ENCODE data around the gene STAT1.
A peak's percentile ranks its signal among the peaks of the same experiment; 100 is the strongest.

STAT1 gene

GRCh38 chr2:191032588-191033429, 18.8 kb upstream of the STAT1 start:
- peaks cover 0 to 6% of the 10 kb centered on the region in 2 donors for H3K4me1 ChIP-seq (ENCODE audit: control insufficient read depth in 2 of 2, insufficient read depth in 2 of 2, low read length in 2 of 2)
- H3K27ac ChIP-seq (ENCODE audit: low read depth in 2 of 2, low read length in 2 of 2) = no peak overlapping the region
- H3K4me3 ChIP-seq (ENCODE audit: low read length in 2 of 2) = no peak overlapping the region
- H3K27me3 ChIP-seq (ENCODE audit: control insufficient read depth in 2 of 2, insufficient read depth in 2 of 2, low read length in 2 of 2) = no peaks in the 10 kb centered on the region
- no peaks in the 10 kb centered on the region for H3K9me3 ChIP-seq (ENCODE audit: control insufficient read depth in 2 of 2, low read length in 2 of 2)
- H3K36me3 ChIP-seq (ENCODE audit: control insufficient read depth in 2 of 2, insufficient read depth in 2 of 2, low read length in 2 of 2) = no peaks in the 10 kb centered on the region
- H3K9ac ChIP-seq (ENCODE audit: low read depth in 1 of 2, low read length in 2 of 2) = no peak overlapping the region

DNA sequence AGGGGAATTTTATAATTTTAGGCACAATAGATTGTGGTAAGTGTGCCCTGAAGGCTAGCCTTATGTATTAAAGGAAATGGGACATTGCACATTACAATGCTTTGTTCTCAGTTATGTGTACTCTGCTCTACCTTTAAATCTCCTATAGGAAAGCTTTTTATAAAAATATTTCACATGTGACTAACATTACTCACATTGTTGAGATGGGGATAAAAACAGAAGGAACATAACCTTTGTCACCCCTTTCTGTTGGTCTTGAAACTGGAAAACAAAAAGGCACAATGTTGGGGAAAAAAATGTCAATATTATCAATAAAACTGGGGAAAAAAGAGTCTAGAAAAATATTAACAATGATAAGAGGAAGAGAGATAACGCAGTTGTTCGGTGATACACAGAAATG, 17.3 kb upstream of the STAT1 start:
- no peak overlapping the region for H3K9ac ChIP-seq (ENCODE audit: low read depth in 1 of 2, low read length in 2 of 2)
- H3K4me1 ChIP-seq (ENCODE audit: control insufficient read depth in 2 of 2, insufficient read depth in 2 of 2, low read length in 2 of 2) = peaks cover 2 to 6% of the 10 kb centered on the region in 2 donors
- H3K27ac ChIP-seq (ENCODE audit: low read depth in 2 of 2, low read length in 2 of 2) = no peak overlapping the region

GRCh38 chr2:191030521-191031154, 16.7 kb upstream of the STAT1 start:
- H3K27me3 ChIP-seq (ENCODE audit: control insufficient read depth in 2 of 2, insufficient read depth in 2 of 2, low read length in 2 of 2) = no peaks in the 10 kb centered on the region
- H3K27ac ChIP-seq (ENCODE audit: low read depth in 2 of 2, low read length in 2 of 2) = no peak overlapping the region
- peaks cover 4 to 6% of the 10 kb centered on the region in 2 donors for H3K4me1 ChIP-seq (ENCODE audit: control insufficient read depth in 2 of 2, insufficient read depth in 2 of 2, low read length in 2 of 2)
- H3K4me3 ChIP-seq (ENCODE audit: low read length in 2 of 2) = no peak overlapping the region
- no peaks in the 10 kb centered on the region for H3K9me3 ChIP-seq (ENCODE audit: control insufficient read depth in 2 of 2, low read length in 2 of 2)
- no peak overlapping the region for H3K9ac ChIP-seq (ENCODE audit: low read depth in 1 of 2, low read length in 2 of 2)
- no peaks in the 10 kb centered on the region for H3K36me3 ChIP-seq (ENCODE audit: control insufficient read depth in 2 of 2, insufficient read depth in 2 of 2, low read length in 2 of 2)

More for the DNA sequence above, 17.3 kb upstream of the STAT1 start:
- H3K36me3 ChIP-seq (ENCODE audit: control insufficient read depth in 2 of 2, insufficient read depth in 2 of 2, low read length in 2 of 2) = no peaks in the 10 kb centered on the region
- H3K9me3 ChIP-seq (ENCODE audit: control insufficient read depth in 2 of 2, low read length in 2 of 2) = no peaks in the 10 kb centered on the region
- H3K4me3 ChIP-seq (ENCODE audit: low read length in 2 of 2) = no peak overlapping the region
- no peaks in the 10 kb centered on the region for H3K27me3 ChIP-seq (ENCODE audit: control insufficient read depth in 2 of 2, insufficient read depth in 2 of 2, low read length in 2 of 2)

DNA sequence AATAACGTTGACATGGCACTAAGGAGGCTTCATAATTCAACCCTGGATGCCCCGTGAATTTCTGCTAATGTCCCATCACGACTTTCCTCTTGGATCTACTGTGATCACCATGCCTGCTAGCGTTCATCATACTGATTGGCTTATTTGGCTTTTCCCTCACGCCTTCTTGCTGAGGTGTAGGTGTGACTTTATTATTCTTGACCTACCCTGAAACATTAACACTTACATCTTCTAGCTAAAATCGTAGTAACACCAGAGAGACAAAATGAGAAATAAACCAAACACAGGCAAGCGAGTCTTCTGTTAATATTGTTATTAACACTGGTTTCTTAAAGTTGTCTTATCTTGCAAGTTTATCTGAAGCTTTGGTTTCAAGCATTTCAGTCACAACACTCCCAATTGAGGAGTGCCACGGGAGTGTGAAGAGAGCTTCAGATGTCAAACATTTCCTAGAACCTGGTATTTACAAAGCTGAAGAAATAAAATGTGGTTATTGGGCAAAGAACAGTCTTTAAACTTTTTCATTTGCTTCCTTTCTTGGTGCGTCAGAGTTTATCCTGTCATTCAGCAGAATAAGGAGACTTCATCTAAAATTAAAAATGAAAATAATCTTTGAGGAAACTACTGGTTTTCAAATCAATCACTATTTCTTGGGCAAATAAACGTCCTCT, 15.4 kb upstream of the STAT1 start:
- H3K36me3 ChIP-seq (ENCODE audit: control insufficient read depth in 2 of 2, insufficient read depth in 2 of 2, low read length in 2 of 2) = no peaks in the 10 kb centered on the region
- no peak overlapping the region for H3K27ac ChIP-seq (ENCODE audit: low read depth in 2 of 2, low read length in 2 of 2)
- no peak overlapping the region for H3K4me3 ChIP-seq (ENCODE audit: low read length in 2 of 2)
- H3K9ac ChIP-seq (ENCODE audit: low read depth in 1 of 2, low read length in 2 of 2) = no peak overlapping the region
- no peaks in the 10 kb centered on the region for H3K9me3 ChIP-seq (ENCODE audit: control insufficient read depth in 2 of 2, low read length in 2 of 2)
- H3K27me3 ChIP-seq (ENCODE audit: control insufficient read depth in 2 of 2, insufficient read depth in 2 of 2, low read length in 2 of 2) = no peaks in the 10 kb centered on the region
- peaks cover 4 to 6% of the 10 kb centered on the region in 2 donors for H3K4me1 ChIP-seq (ENCODE audit: control insufficient read depth in 2 of 2, insufficient read depth in 2 of 2, low read length in 2 of 2)

DNA sequence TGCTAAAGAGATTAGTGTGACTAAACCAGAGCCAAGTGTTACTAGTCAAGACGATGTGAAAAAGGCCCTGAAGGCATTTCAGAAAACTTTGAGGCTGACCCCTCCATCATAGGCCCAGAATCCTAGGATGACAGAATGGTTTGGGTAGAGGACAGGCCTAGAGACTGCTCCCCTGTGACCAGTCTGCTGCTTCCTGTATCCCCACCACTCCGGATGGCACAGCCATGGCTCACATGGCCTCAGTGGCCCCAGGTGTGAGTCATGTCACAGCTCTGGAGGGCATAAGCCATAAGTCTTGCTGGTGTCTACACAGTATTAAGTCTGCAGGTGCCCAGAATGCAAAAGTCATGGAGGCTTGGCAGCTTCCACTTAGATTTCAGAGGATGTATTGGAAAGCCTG, 12.4 kb upstream of the STAT1 start:
- Histone ChIP-seq H3K4me3 (ENCODE audit: low read length in 2 of 2) (no peak overlapping the region), H3K9me3 (ENCODE audit: control insufficient read depth in 2 of 2, low read length in 2 of 2) (no peaks in the 10 kb centered on the region), H3K9ac (ENCODE audit: low read depth in 1 of 2, low read length in 2 of 2) (no peak overlapping the region), H3K27me3 (ENCODE audit: control insufficient read depth in 2 of 2, insufficient read depth in 2 of 2, low read length in 2 of 2) (no peaks in the 10 kb centered on the region), H3K4me1 (ENCODE audit: control insufficient read depth in 2 of 2, insufficient read depth in 2 of 2, low read length in 2 of 2) (peaks cover 6 to 10% of the 10 kb centered on the region in 2 donors), H3K27ac (ENCODE audit: low read depth in 2 of 2, low read length in 2 of 2) (no peak overlapping the region), H3K36me3 (ENCODE audit: control insufficient read depth in 2 of 2, insufficient read depth in 2 of 2, low read length in 2 of 2) (no peaks in the 10 kb centered on the region)

GRCh38 chr2:191025135-191025534, 11.2 kb upstream of the STAT1 start:
- H3K4me1 ChIP-seq (ENCODE audit: control insufficient read depth in 2 of 2, insufficient read depth in 2 of 2, low read length in 2 of 2) = peaks cover 12 to 13% of the 10 kb centered on the region in 2 donors
- H3K9me3 ChIP-seq (ENCODE audit: control insufficient read depth in 2 of 2, low read length in 2 of 2) = no peaks in the 10 kb centered on the region
- H3K9ac ChIP-seq (ENCODE audit: low read depth in 1 of 2, low read length in 2 of 2) = no peak overlapping the region
- H3K27ac ChIP-seq (ENCODE audit: low read depth in 2 of 2, low read length in 2 of 2) = no peak overlapping the region
- no peak overlapping the region for H3K4me3 ChIP-seq (ENCODE audit: low read length in 2 of 2)
- H3K36me3 ChIP-seq (ENCODE audit: control insufficient read depth in 2 of 2, insufficient read depth in 2 of 2, low read length in 2 of 2) = no peaks in the 10 kb centered on the region
- no peaks in the 10 kb centered on the region for H3K27me3 ChIP-seq (ENCODE audit: control insufficient read depth in 2 of 2, insufficient read depth in 2 of 2, low read length in 2 of 2)

- no peaks in the 10 kb centered on the region for H3K27me3 ChIP-seq (ENCODE audit: control insufficient read depth in 2 of 2, insufficient read depth in 2 of 2, low read length in 2 of 2)
- H3K36me3 ChIP-seq (ENCODE audit: control insufficient read depth in 2 of 2, insufficient read depth in 2 of 2, low read length in 2 of 2) = no peaks in the 10 kb centered on the region
- no peak overlapping the region for H3K27ac ChIP-seq (ENCODE audit: low read depth in 2 of 2, low read length in 2 of 2)
- H3K9me3 ChIP-seq (ENCODE audit: control insufficient read depth in 2 of 2, low read length in 2 of 2) = no peaks in the 10 kb centered on the region
- no peak overlapping the region for H3K9ac ChIP-seq (ENCODE audit: low read depth in 1 of 2, low read length in 2 of 2)
- peak overlapping the region in 1 of 2 donors; percentile 39 for H3K4me3 ChIP-seq (ENCODE audit: low read length in 2 of 2)
- H3K4me1 ChIP-seq (ENCODE audit: control insufficient read depth in 2 of 2, insufficient read depth in 2 of 2, low read length in 2 of 2) = peaks cover 12 to 16% of the 10 kb centered on the region in 2 donors
These were observed 9.3 kb upstream of the STAT1 start for GRCh38 chr2:191023235-191023679.

GRCh38 chr2:191020742-191021381, 6.9 kb upstream of the STAT1 start:
- no peaks in the 10 kb centered on the region for H3K36me3 ChIP-seq (ENCODE audit: control insufficient read depth in 2 of 2, insufficient read depth in 2 of 2, low read length in 2 of 2)
- H3K4me1 ChIP-seq (ENCODE audit: control insufficient read depth in 2 of 2, insufficient read depth in 2 of 2, low read length in 2 of 2) = peaks cover 12% of the 10 kb centered on the region in 2 donors
- H3K9ac ChIP-seq (ENCODE audit: low read depth in 1 of 2, low read length in 2 of 2) = peak overlapping the region; percentile 81 to 87
- H3K27ac ChIP-seq (ENCODE audit: low read depth in 2 of 2, low read length in 2 of 2) = peak overlapping the region; percentile 84 to 93
- H3K27me3 ChIP-seq (ENCODE audit: control insufficient read depth in 2 of 2, insufficient read depth in 2 of 2, low read length in 2 of 2) = no peaks in the 10 kb centered on the region
- no peaks in the 10 kb centered on the region for H3K9me3 ChIP-seq (ENCODE audit: control insufficient read depth in 2 of 2, low read length in 2 of 2)
- H3K4me3 ChIP-seq (ENCODE audit: low read length in 2 of 2) = peak overlapping the region; percentile 88 to 89

DNA sequence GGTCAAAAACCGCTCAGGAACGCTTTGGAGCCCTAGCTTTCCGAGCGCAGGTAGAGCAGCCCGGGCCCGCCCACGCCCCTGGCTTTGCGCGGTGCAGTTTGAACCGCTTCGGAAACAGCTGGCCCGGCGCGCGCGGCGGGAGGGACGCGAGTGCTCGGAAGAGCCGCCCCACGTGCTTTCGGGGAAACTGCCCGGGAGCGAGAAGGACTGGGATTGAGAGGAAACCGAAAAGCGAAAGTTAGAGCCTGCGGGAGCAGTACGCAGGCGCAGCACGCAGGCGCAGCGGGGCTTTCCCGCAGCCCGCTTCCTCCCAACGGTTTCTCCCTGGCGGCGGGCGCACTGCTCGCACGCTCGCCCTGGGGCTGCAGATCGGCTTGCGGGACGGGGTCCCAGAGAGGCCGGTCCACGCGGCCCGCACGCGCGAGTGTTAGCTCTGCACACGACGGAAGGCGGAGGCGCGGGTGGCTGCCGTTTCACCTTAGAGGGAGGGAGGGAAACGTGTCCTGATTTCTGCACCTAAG, 6.3 kb upstream of the STAT1 start:
- Histone ChIP-seq H3K36me3 (ENCODE audit: control insufficient read depth in 2 of 2, insufficient read depth in 2 of 2, low read length in 2 of 2) (no peaks in the 10 kb centered on the region), H3K27me3 (ENCODE audit: control insufficient read depth in 2 of 2, insufficient read depth in 2 of 2, low read length in 2 of 2) (no peaks in the 10 kb centered on the region), H3K4me1 (ENCODE audit: control insufficient read depth in 2 of 2, insufficient read depth in 2 of 2, low read length in 2 of 2) (peaks cover 12% of the 10 kb centered on the region in 2 donors), H3K9ac (ENCODE audit: low read depth in 1 of 2, low read length in 2 of 2) (peak overlapping the region; percentile 81 to 87), H3K9me3 (ENCODE audit: control insufficient read depth in 2 of 2, low read length in 2 of 2) (no peaks in the 10 kb centered on the region), H3K27ac (ENCODE audit: low read depth in 2 of 2, low read length in 2 of 2) (peak overlapping the region; percentile 84 to 93), H3K4me3 (ENCODE audit: low read length in 2 of 2) (peak overlapping the region; percentile 88 to 89)

All from mucosa of rectum (tissue), 2 donors.